GM12873 (cell line): ENCODE results near the gene SLC27A1.

Experiments used
- TF ChIP-seq, protein P1 (sequence below): IDR thresholded peaks from 2 replicates; pipeline ENCODE4 v1.5.1; 2012; ENCODE audit warnings: low read depth, mild to moderate bottlenecking, moderate library complexity, low read length, control low read depth; ENCODE audit not compliant: insufficient read depth; ENCODE audit errors: missing control alignments

Gene SLC27A1

DNA sequence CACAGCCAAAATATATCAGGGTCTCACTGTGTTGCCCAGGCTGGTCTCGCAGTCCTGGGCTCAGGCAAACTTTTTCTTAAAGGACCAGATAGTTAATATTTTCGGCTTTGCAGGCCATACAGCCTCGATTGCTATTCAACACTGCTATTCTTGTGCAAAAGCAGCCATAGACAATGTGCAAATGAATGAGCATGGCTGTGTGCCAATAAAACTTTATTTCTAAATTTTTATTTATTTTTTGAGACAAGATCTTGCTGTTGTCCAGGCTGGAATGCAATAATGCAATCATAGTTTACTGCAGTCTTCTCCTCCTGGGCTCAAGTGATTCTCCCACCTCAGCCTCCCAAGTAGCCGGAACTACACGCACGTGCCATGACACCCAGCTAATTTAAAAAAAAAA is 32.9 kb downstream of the SLC27A1 start:
- TF ChIP-seq, protein P1, sequence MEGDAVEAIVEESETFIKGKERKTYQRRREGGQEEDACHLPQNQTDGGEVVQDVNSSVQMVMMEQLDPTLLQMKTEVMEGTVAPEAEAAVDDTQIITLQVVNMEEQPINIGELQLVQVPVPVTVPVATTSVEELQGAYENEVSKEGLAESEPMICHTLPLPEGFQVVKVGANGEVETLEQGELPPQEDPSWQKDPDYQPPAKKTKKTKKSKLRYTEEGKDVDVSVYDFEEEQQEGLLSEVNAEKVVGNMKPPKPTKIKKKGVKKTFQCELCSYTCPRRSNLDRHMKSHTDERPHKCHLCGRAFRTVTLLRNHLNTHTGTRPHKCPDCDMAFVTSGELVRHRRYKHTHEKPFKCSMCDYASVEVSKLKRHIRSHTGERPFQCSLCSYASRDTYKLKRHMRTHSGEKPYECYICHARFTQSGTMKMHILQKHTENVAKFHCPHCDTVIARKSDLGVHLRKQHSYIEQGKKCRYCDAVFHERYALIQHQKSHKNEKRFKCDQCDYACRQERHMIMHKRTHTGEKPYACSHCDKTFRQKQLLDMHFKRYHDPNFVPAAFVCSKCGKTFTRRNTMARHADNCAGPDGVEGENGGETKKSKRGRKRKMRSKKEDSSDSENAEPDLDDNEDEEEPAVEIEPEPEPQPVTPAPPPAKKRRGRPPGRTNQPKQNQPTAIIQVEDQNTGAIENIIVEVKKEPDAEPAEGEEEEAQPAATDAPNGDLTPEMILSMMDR, result no peak

DNA sequence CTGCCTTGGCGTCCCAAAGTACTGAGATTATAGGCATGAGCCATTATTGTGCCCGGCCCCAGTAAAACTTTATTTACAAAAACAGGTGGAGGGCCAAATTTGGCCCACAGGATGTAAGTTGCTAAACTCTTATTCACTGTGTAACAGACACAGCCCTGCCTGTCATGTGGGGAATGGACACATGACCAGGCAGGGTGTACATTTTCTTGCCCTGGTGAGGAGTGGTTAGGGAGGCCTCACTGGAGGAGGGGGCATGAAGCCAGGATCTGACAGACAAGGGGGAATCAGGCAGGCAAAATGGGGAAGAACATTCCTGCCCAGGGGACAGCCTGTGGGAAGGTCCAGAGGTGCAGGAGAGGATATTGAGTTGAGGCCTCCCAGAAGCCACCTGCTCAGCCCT is 33.7 kb downstream of the SLC27A1 start:
- TF ChIP-seq, protein P1, result no peak

DNA sequence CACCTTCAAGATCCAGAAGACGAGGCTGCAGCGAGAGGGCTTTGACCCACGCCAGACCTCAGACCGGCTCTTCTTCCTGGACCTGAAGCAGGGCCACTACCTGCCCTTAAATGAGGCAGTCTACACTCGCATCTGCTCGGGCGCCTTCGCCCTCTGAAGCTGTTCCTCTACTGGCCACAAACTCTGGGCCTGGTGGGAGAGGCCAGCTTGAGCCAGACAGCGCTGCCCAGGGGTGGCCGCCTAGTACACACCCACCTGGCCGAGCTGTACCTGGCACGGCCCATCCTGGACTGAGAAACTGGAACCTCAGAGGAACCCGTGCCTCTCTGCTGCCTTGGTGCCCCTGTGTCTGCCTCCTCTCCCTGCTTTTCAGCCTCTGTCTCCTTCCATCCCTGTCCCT is 34.1 kb downstream of the SLC27A1 start:
- TF ChIP-seq, protein P1, result no peak

DNA sequence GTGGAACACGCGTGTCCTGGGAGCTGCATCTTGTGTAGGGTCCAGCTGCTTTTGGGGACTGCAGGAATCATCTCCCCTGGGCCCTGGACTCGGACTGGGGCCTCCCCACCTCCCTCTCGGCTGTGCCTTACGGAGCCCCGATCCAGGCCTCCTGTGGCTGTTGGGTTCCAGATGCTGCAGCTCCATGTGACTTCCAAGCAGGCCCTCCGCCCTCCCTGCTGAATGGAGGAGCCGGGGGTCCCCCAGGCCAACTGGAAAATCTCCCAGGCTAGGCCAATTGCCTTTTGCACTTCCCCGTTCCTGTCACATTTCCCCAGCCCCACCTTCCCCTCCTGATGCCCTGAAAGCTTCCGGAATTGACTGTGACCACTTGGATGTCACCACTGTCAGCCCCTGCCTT is 34.9 kb downstream of the SLC27A1 start:
- TF ChIP-seq, protein P1, result no peak

DNA sequence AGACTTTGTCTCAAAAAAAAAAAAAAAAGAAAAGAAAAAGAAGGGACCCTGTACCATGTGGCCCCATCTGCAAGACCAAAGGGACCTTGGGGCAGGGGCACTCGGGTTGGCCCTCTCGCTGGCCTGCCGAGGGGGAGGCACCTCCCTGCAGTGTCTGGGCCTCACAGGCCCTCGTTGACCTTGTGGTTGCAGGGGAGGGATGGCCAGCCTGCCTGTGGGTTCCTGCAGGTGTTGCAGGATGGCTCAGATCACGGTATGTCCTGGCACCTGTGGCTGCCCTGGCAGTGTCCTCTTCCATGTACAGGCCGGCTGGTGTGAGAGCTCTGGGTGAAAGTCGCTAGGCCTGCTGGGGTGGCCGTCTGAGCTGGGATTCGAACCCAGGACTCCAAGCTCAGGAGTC is 36.4 kb downstream of the SLC27A1 start:
- TF ChIP-seq, protein P1, result no peak

DNA sequence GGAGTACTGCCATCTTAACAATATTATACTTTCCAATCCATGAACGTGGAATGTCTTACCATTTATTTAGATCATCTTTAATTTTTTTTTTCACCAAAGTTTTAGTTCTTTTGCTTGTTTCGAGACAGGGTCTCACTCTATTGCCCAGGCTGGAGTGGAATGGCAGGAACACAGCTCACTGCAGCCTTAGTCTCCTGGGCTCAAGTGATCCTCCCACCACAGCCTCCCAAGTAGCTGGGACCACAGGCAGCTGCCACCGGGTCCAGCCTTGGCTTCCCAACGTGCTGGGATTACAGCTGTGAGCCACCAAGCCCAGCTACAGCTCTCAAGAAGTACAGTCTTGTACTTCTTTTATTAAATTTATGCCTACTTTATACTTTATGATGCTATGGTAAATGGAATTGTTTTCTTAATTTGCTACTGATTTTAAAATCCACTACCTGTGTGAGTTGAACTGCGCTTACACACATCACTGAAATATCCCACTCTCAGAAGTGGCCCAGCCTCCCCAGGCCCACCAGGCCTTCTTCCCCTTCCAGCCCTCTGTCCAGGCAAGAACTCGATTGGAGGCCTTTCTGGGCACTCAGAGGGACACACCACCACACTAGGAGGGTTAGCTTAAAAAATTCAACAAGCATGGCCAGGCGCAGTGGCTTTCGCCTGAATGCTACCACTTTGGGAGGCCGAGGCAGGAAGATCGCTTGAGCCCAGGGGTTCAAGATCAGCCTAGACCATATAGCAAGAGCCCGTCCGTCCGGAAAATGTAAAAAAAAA is 40.1 kb downstream of the SLC27A1 start:
- TF ChIP-seq, protein P1, result no peak

DNA sequence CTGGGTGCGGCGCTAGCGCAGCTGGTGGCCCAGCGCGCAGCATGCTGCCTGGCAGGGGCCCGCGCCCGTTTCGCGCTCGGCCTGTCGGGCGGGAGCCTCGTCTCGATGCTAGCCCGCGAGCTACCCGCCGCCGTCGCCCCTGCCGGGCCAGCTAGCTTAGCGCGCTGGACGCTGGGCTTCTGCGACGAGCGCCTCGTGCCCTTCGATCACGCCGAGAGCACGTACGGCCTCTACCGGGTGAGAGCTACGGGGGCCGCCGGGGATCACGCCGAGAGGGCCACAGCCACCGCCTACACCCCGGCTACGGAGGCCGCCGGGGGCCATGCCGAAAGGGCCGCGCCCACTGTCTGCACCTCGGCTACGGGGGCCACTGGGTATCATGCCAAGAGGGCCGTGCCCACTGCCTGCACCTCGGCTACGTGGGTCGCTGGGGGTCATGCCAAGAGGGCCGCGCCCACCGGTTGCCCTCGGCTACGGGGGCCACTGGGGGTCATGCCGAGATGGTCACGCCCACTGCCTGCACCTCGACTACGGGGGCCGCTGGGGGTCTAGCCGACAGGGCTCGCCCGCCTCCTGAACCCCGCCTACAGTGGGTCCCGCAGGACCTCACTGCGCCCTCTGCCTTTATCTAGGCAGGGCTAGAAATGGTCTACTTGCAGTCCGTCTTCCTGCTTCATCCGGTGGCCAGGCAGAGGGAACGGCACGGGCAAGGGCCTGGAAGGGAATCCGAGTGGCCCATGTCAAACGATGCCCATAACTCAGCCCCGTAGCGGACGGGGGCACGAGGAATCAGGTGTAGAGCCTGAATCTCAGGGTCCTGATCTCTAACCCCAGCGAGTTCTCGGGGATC is 41.6 kb downstream of the SLC27A1 start:
- TF ChIP-seq, protein P1, result peak; percentile 35
